Small intestine (tissue), 7 donors: ENCODE measurements around the gene GPR108. TPM values are rescaled to one million over a fixed set of nuclear protein-coding genes. Genes with fewer than 3 reads are reported as not detected.
"Not testable (repeated sequence)": the region's sequence is repeated elsewhere in the genome, so short reads cannot be mapped to it uniquely, and the experiment has no call there.

ENCODE experiments used
- DNase-seq, 2 donors: peaks; one replicate each; pipeline versions ENCODE4 v3.0.0 to v3.0.0-alpha.2; 2013
- FAIRE-seq: peaks from 2 replicates; lab custom pipeline; 2012; peaks lifted over from hg19 to GRCh38; lab: Jason Lieb, UNC
- H3K27ac ChIP-seq, 3 donors: one replicate each; pipeline ENCODE4 v1.5.1; 2013; ENCODE audit warnings: low read length in 2 of 3, mild to moderate bottlenecking in 2 of 3, control low read depth in 1 of 3, inconsistent platforms in 1 of 3, low read depth in 1 of 3, moderate library complexity in 1 of 3
- H3K27me3 ChIP-seq, 3 donors: one replicate each; pipeline ENCODE4 v1.6.1; 2013; ENCODE audit warnings: low read length in 3 of 3, inconsistent platforms in 1 of 3; ENCODE audit not compliant: control insufficient read depth in 3 of 3, insufficient read depth in 3 of 3
- H3K36me3 ChIP-seq, 3 donors: one replicate each; pipeline ENCODE4 v1.6.1; 2013; ENCODE audit warnings: low read length in 3 of 3, inconsistent platforms in 1 of 3, low read depth in 1 of 3, mild to moderate bottlenecking in 1 of 3, moderate library complexity in 1 of 3; ENCODE audit not compliant: control insufficient read depth in 3 of 3, insufficient read depth in 2 of 3
- H3K4me1 ChIP-seq, 3 donors: one replicate each; pipeline ENCODE4 v1.6.1; 2013; ENCODE audit warnings: low read length in 2 of 3, inconsistent platforms in 1 of 3, low read depth in 1 of 3, mild to moderate bottlenecking in 1 of 3, moderate library complexity in 1 of 3; ENCODE audit not compliant: control insufficient read depth in 3 of 3, insufficient read depth in 2 of 3
- H3K4me3 ChIP-seq, 3 donors: one replicate each; pipeline ENCODE4 v1.5.1; 2013; ENCODE audit warnings: low read length in 3 of 3, control low read depth in 1 of 3, inconsistent platforms in 1 of 3, low read depth in 1 of 3, mild to moderate bottlenecking in 1 of 3, moderate library complexity in 1 of 3
- H3K9me3 ChIP-seq, 2 donors: one replicate each; pipeline ENCODE4 v1.6.1; 2013; ENCODE audit warnings: low read depth in 1 of 2, low read length in 1 of 2; ENCODE audit not compliant: control insufficient read depth in 2 of 2, insufficient read depth in 1 of 2
- WGBS, 3 donors: extraction: QIAGEN DNeasy Blood & Tissue Kit; methylation state at CpG; one replicate each; pipeline ENCODE4 v1.1.7; 2013; 5-methylcytosine and 5-hydroxymethylcytosine counted together
- polyA plus RNA-seq, 4 donors: library from polyadenylated mRNA; stranded (reverse) in 3 of 4; unstranded in 1 of 4; fragments of 200-250 nt in 3 of 4; fragments of 120-200 nt in 1 of 4; gene quantifications; one replicate each; pipeline versions ENCODE4 v1.2.1 to v1.2.3, GENCODE V29; 2013
- donor health status: healthy with polysubstance abuse.
- donor health status: control.
- donor health status: control.
- donor health status: Bipolar disorder and iron deficiency.
- donor health status: healthy.

The GPR108 gene
- polyA plus RNA-seq, 4 donors: 68.9 to 128 (median 89.2) TPM

- peaks cover 0 to 4% of the 10 kb centered on the region in 2 donors for H3K9me3 ChIP-seq
These were observed 25.1 kb downstream of the GPR108 start for GRCh38 chr19:6712231-6712630.

GRCh38 chr19:6711605-6712004, 25.8 kb downstream of the GPR108 start:
- H3K27ac ChIP-seq: no peak overlapping the region
- H3K36me3 ChIP-seq: no peaks in the 10 kb centered on the region
- no peak overlapping the region for H3K4me3 ChIP-seq
- WGBS, 3 donors: 71 to 80% (median 74%) methylated on average over 10 of the region's 10 CpGs
- FAIRE-seq: no peak
- H3K27me3 ChIP-seq: peaks cover 0 to 28% (median 2%) of the 10 kb centered on the region in 3 donors
- DNase-seq: no peak
- peaks cover 0 to 4% of the 10 kb centered on the region in 2 donors for H3K9me3 ChIP-seq
- H3K4me1 ChIP-seq: no peaks in the 10 kb centered on the region

More at GRCh38 chr19:6712231-6712630, 25.1 kb downstream of the GPR108 start:
- Histone ChIP-seq H3K27me3 (peaks cover 0 to 28% (median 2%) of the 10 kb centered on the region in 3 donors), H3K36me3 (peaks cover 0 to 2% (median 0%) of the 10 kb centered on the region in 3 donors), H3K27ac (no peak overlapping the region), H3K4me3 (no peak overlapping the region), H3K4me1 (no peaks in the 10 kb centered on the region)
- no peak for FAIRE-seq
- 84 to 90% (median 87%) methylated on average over 16 of the region's 16 CpGs for WGBS, 3 donors
- DNase-seq: no peak

GRCh38 chr19:6711078-6711361, 26.4 kb downstream of the GPR108 start:
- H3K4me3 ChIP-seq: no peak overlapping the region
- DNase-seq (no peak), FAIRE-seq (no peak)
- no peaks in the 10 kb centered on the region for H3K36me3 ChIP-seq
- 46 to 66% (median 62%) methylated on average over 9 of the region's 9 CpGs for WGBS, 3 donors
- H3K27me3 ChIP-seq: peaks cover 0 to 28% (median 2%) of the 10 kb centered on the region in 3 donors
- peaks cover 0 to 4% of the 10 kb centered on the region in 2 donors for H3K9me3 ChIP-seq
- H3K4me1 ChIP-seq: no peaks in the 10 kb centered on the region
- H3K27ac ChIP-seq: no peak overlapping the region

- Histone ChIP-seq H3K4me3 (no peak overlapping the region), H3K9me3 (peaks cover 0 to 4% of the 10 kb centered on the region in 2 donors), H3K27me3 (peaks cover 0 to 28% (median 2%) of the 10 kb centered on the region in 3 donors), H3K36me3 (no peaks in the 10 kb centered on the region), H3K27ac (no peak overlapping the region), H3K4me1 (no peaks in the 10 kb centered on the region)
- WGBS, 3 donors: 23 to 42% (median 31%) methylated on average over 18 to 30 of the region's 30 CpGs
- no peak for FAIRE-seq
- DNase-seq: no peak
These were observed 26.9 kb downstream of the GPR108 start for GRCh38 chr19:6710273-6711077.

- Histone ChIP-seq H3K9me3 (peaks cover 0 to 4% of the 10 kb centered on the region in 2 donors), H3K4me1 (no peaks in the 10 kb centered on the region), H3K4me3 (no peak overlapping the region), H3K36me3 (no peaks in the 10 kb centered on the region), H3K27ac (no peak overlapping the region), H3K27me3 (peaks cover 0 to 28% (median 2%) of the 10 kb centered on the region in 3 donors)
- no peak for FAIRE-seq
- DNase-seq: no peak
- 51 to 53% (median 53%) methylated on average over 14 of the region's 14 CpGs for WGBS, 3 donors
These were observed 27.8 kb downstream of the GPR108 start for GRCh38 chr19:6709549-6709948.

GRCh38 chr19:6708913-6709312, 28.5 kb downstream of the GPR108 start:
- not testable (repeated sequence) for H3K36me3 ChIP-seq, H3K4me3 ChIP-seq, H3K4me1 ChIP-seq, H3K9me3 ChIP-seq, FAIRE-seq, H3K27ac ChIP-seq, DNase-seq
- 84 to 89% (median 87%) methylated on average over 12 of the region's 12 CpGs for WGBS, 3 donors
- H3K27me3 ChIP-seq: peaks cover 0 to 28% (median 2%) of the 10 kb centered on the region in 3 donors

- H3K36me3 ChIP-seq: no peaks in the 10 kb centered on the region
- WGBS, 3 donors: 84 to 97% (median 87%) methylated on average over 3 of the region's 3 CpGs
- DNase-seq: no peak
- H3K4me3 ChIP-seq: no peak overlapping the region
- H3K9me3 ChIP-seq: peaks cover 0 to 4% of the 10 kb centered on the region in 2 donors
- H3K27me3 ChIP-seq: peaks cover 0 to 28% (median 2%) of the 10 kb centered on the region in 3 donors
- FAIRE-seq: no peak
- no peaks in the 10 kb centered on the region for H3K4me1 ChIP-seq
- no peak overlapping the region for H3K27ac ChIP-seq
These were observed 29.0 kb downstream of the GPR108 start for GRCh38 chr19:6708346-6708745.

- H3K9me3 ChIP-seq: no peaks in the 10 kb centered on the region
- WGBS, 3 donors: 78 to 88% (median 82%) methylated on average over 15 to 16 of the region's 16 CpGs
- no peak overlapping the region for H3K4me3 ChIP-seq
- no peaks in the 10 kb centered on the region for H3K36me3 ChIP-seq
- H3K27ac ChIP-seq: no peak overlapping the region
- H3K4me1 ChIP-seq: no peaks in the 10 kb centered on the region
- FAIRE-seq (no peak), DNase-seq (no peak)
- peaks cover 0 to 28% (median 2%) of the 10 kb centered on the region in 3 donors for H3K27me3 ChIP-seq
These were observed 29.7 kb downstream of the GPR108 start for GRCh38 chr19:6707658-6708018.
